ENCODE data around the gene CCDC154.

CCDC154 gene

GRCh38 chr16:1430759-1431496 is 13.4 kb downstream of the CCDC154 start, which contains the start of gene PERCC1:
TSS of gene PERCC1 (plus strand) at chr16:1431078. CDS start at chr16:1432594, 1,516 bp downstream.
- Histone ChIP-seq H2AFZ (ENCODE audit: low read length) (no peak within 1 kb of the TSS), H3K9me3 (ENCODE audit: insufficient read depth, low read depth, low read length) (no peaks in the 10 kb centered on the region), H3K79me2 (ENCODE audit: insufficient read depth, low read length) (no peaks in the 10 kb centered on the region), H4K20me1 (ENCODE audit: insufficient read depth, low read length, poor library complexity, severe bottlenecking) (no peaks in the 10 kb centered on the region), H3K9ac (ENCODE audit: low read depth, low read length, poor library complexity, severe bottlenecking) (no peak within 1 kb of the TSS), H3K36me3 (ENCODE audit: insufficient read depth, low read length) (no peaks in the 10 kb centered on the region), H3K4me3 (ENCODE audit: low read length, poor library complexity, severe bottlenecking) (no peak within 1 kb of the TSS), H3K9me2 (replicated peaks; ENCODE audit: low read depth, low read length) (no peaks in the 10 kb centered on the region), H3K4me2 (ENCODE audit: low read depth, low read length, poor library complexity, severe bottlenecking) (no peak within 1 kb of the TSS), H3F3A (ENCODE audit: low read depth) (no peaks in the 10 kb centered on the region), H3K27me3 (ENCODE audit: insufficient read depth, low read length, poor library complexity, severe bottlenecking) (no peaks in the 10 kb centered on the region), H3K4me1 (ENCODE audit: insufficient read depth, low read length, poor library complexity, severe bottlenecking) (no peaks in the 10 kb centered on the region)
- TF ChIP-seq EZH2phosphoT487 (IDR thresholded peaks at IDR 0.05; ENCODE audit: borderline replicate concordance) (no peak), CTCF (conservative IDR thresholded peaks at IDR 0.05; ENCODE audit: low read length) (no peak)

GRCh38 chr16:1430214-1430758 is 14.1 kb downstream of the CCDC154 start:
- Histone ChIP-seq H2AFZ (ENCODE audit: low read length) (no peak overlapping the region), H3K27me3 (ENCODE audit: insufficient read depth, low read length, poor library complexity, severe bottlenecking) (no peaks in the 10 kb centered on the region), H4K20me1 (ENCODE audit: insufficient read depth, low read length, poor library complexity, severe bottlenecking) (no peaks in the 10 kb centered on the region), H3K4me3 (ENCODE audit: low read length, poor library complexity, severe bottlenecking) (no peak overlapping the region), H3K4me2 (ENCODE audit: low read depth, low read length, poor library complexity, severe bottlenecking) (no peak overlapping the region), H3K9me3 (ENCODE audit: insufficient read depth, low read depth, low read length) (no peaks in the 10 kb centered on the region), H3K9me2 (replicated peaks; ENCODE audit: low read depth, low read length) (no peaks in the 10 kb centered on the region), H3K79me2 (ENCODE audit: insufficient read depth, low read length) (no peaks in the 10 kb centered on the region), H3F3A (ENCODE audit: low read depth) (no peaks in the 10 kb centered on the region), H3K36me3 (ENCODE audit: insufficient read depth, low read length) (no peaks in the 10 kb centered on the region), H3K9ac (ENCODE audit: low read depth, low read length, poor library complexity, severe bottlenecking) (no peak overlapping the region), H3K4me1 (ENCODE audit: insufficient read depth, low read length, poor library complexity, severe bottlenecking) (no peaks in the 10 kb centered on the region)
- TF ChIP-seq EZH2phosphoT487 (IDR thresholded peaks at IDR 0.05; ENCODE audit: borderline replicate concordance): no peak
- TF ChIP-seq CTCF (conservative IDR thresholded peaks at IDR 0.05; ENCODE audit: low read length): no peak

- no peak overlapping the region for H3K9ac ChIP-seq (ENCODE audit: low read depth, low read length, poor library complexity, severe bottlenecking)
- no peaks in the 10 kb centered on the region for H4K20me1 ChIP-seq (ENCODE audit: insufficient read depth, low read length, poor library complexity, severe bottlenecking)
- H3K79me2 ChIP-seq (ENCODE audit: insufficient read depth, low read length): no peaks in the 10 kb centered on the region
- TF ChIP-seq CTCF (conservative IDR thresholded peaks at IDR 0.05; ENCODE audit: low read length): no peak
- no peak for TF ChIP-seq EZH2phosphoT487 (IDR thresholded peaks at IDR 0.05; ENCODE audit: borderline replicate concordance)
- H3K4me2 ChIP-seq (ENCODE audit: low read depth, low read length, poor library complexity, severe bottlenecking): no peak overlapping the region
- no peaks in the 10 kb centered on the region for H3K4me1 ChIP-seq (ENCODE audit: insufficient read depth, low read length, poor library complexity, severe bottlenecking)
- no peaks in the 10 kb centered on the region for H3K27me3 ChIP-seq (ENCODE audit: insufficient read depth, low read length, poor library complexity, severe bottlenecking)
- H3K9me3 ChIP-seq (ENCODE audit: insufficient read depth, low read depth, low read length): no peaks in the 10 kb centered on the region
- H3K4me3 ChIP-seq (ENCODE audit: low read length, poor library complexity, severe bottlenecking): no peak overlapping the region
- no peak overlapping the region for H2AFZ ChIP-seq (ENCODE audit: low read length)
- H3F3A ChIP-seq (ENCODE audit: low read depth): no peaks in the 10 kb centered on the region
- H3K36me3 ChIP-seq (ENCODE audit: insufficient read depth, low read length): no peaks in the 10 kb centered on the region
- H3K9me2 ChIP-seq (replicated peaks; ENCODE audit: low read depth, low read length): no peaks in the 10 kb centered on the region
Measured at GRCh38 chr16:1429631-1430030, 14.7 kb downstream of the CCDC154 start.

All from Loucy (cell line).